GM12878 (cell line): ENCODE measurements around the gene CDCP2. TPM values are rescaled to one million over a fixed set of nuclear protein-coding genes. Genes with fewer than 3 reads are reported as not detected.
"Not testable (repeated sequence)": the region's sequence is repeated elsewhere in the genome, so short reads cannot be mapped to it uniquely, and the experiment has no call there.

ENCODE experiments used
- ATAC-seq: fragments of 200-7000 bp; cut with Tn5 transposase; 3 replicates; pipeline ENCODE4 v1.9.1; 2020; ENCODE audit warnings: mild to moderate bottlenecking, moderate library complexity
- BruUV-seq: library from RNA; stranded (reverse); fragments of 400-500 nt; replicated peaks from 2 replicates; lab custom pipeline; 2021; lab: Mats Ljungman, UMichigan
- CTCF ChIA-PET: fragments of 300-600 bp; sonication (Branson Sonifier 250); formaldehyde crosslinking; extraction: SDS; loops from one replicate; lab custom pipeline; 2021; ENCODE audit warnings: inconsistent platforms; lab: Yijun Ruan, JAX
- POLR2A ChIA-PET: fragments of 350-600 bp; formaldehyde crosslinking; extraction: SDS; loops from one replicate; lab custom pipeline; 2021; ENCODE audit warnings: inconsistent platforms; lab: Charles Lee
- RAD21 ChIA-PET: fragments of 300-600 bp; sonication (Branson Sonifier 250); formaldehyde crosslinking; loops from one replicate; lab custom pipeline; 2023; ENCODE audit warnings: antibody characterized with exemption; ENCODE audit not compliant: unreplicated experiment; lab: Charles Lee
- SMC1A ChIA-PET: fragments of 300-600 bp; sonication (Branson Sonifier 250); formaldehyde crosslinking; loops from one replicate; lab custom pipeline; 2023; ENCODE audit not compliant: unreplicated experiment, uncharacterized antibody; lab: Charles Lee
- DNase-seq: peaks from one replicate; pipeline ENCODE4 v3.0.0-alpha.2; 2011; ENCODE audit warnings: low read depth, low spot score
- FAIRE-seq: peaks from 3 replicates; lab custom pipeline; 2011; peaks lifted over from hg19 to GRCh38; lab: Jason Lieb, UNC
- H2AFZ ChIP-seq: 2 replicates; pipeline ENCODE4 v1.6.0; 2011; ENCODE audit warnings: low read depth, low read length, control low read depth; ENCODE audit not compliant: control insufficient read depth
- H3K27ac ChIP-seq: 2 replicates; pipeline ENCODE4 v1.5.1; 2011; ENCODE audit warnings: control low read depth; ENCODE audit not compliant: control insufficient read depth, insufficient read depth
- H3K27me3 ChIP-seq, 2 experiments: replicated peaks in 1 of 2; 2 replicates each; pipeline versions ENCODE4 v1.6.0 to v1.6.1; 2011; ENCODE audit warnings: low read length in 1 of 2; ENCODE audit not compliant: control insufficient read depth in 2 of 2, insufficient read depth in 2 of 2
- H3K36me3 ChIP-seq, 2 experiments: 2 replicates each; pipeline ENCODE4 v1.5.1; 2011; ENCODE audit warnings: low read length in 1 of 2; ENCODE audit not compliant: control insufficient read depth in 2 of 2, insufficient read depth in 2 of 2
- H3K4me1 ChIP-seq: 2 replicates; pipeline ENCODE4 v1.6.1; 2011; ENCODE audit warnings: mild to moderate bottlenecking, low read length, moderate library complexity, mixed read lengths; ENCODE audit not compliant: control insufficient read depth, insufficient read depth
- H3K4me2 ChIP-seq: 2 replicates; pipeline ENCODE4 v1.6.0; 2011; ENCODE audit warnings: control low read depth; ENCODE audit not compliant: control insufficient read depth, insufficient read depth
- H3K4me3 ChIP-seq: fragments of 200-600 bp; sonication (generic); 2 replicates; pipeline ENCODE4 v1.5.1; 2016
- H3K79me2 ChIP-seq: 2 replicates; pipeline ENCODE4 v1.6.0; 2011; ENCODE audit warnings: low read length; ENCODE audit not compliant: control insufficient read depth, insufficient read depth
- H3K9ac ChIP-seq: 2 replicates; pipeline ENCODE4 v1.8.0; 2011; ENCODE audit warnings: low read length, control low read depth, mixed read lengths; ENCODE audit not compliant: control insufficient read depth, insufficient read depth
- H3K9me3 ChIP-seq: replicated peaks from 3 replicates; pipeline ENCODE4 v1.5.1; 2011; ENCODE audit warnings: mild to moderate bottlenecking, low read length; ENCODE audit not compliant: control insufficient read depth, insufficient read depth
- H4K20me1 ChIP-seq: 2 replicates; pipeline ENCODE4 v1.6.0; 2011; ENCODE audit not compliant: control insufficient read depth, insufficient read depth
- CHD1 ChIP-seq: IDR thresholded peaks from 2 replicates; pipeline ENCODE4 v1.6.1; 2012; ENCODE audit warnings: low read depth, low read length, improper control_type of control experiment
- RELB ChIP-seq: fragments of 450-650 bp; IDR thresholded peaks from 2 replicates; pipeline ENCODE4 v1.6.1; 2017; ENCODE audit warnings: low read depth, mild to moderate bottlenecking, moderate library complexity
- SRF ChIP-seq, 2 experiments: IDR thresholded peaks; 2 replicates each; pipeline ENCODE4 v1.6.1; 2011; ENCODE audit warnings: low read depth in 2 of 2, low read length in 2 of 2, mild to moderate bottlenecking in 1 of 2, moderate library complexity in 1 of 2
- WGBS: methylation state at CpG from one replicate; pipeline ENCODE4 v1.1.6; 2016; ENCODE audit warnings: low lambda C conversion rate; ENCODE audit not compliant: insufficient replicate concordance, insufficient coverage; ENCODE audit errors: missing lambda C conversion rate; 5-methylcytosine and 5-hydroxymethylcytosine counted together
- in situ Hi-C: fragments of 300-500 bp; cut with MboI; formaldehyde crosslinking; loops from 9 replicates; pipeline ENCODE4 v1.14.3; 2018; ENCODE audit warnings: mixed read lengths
- intact Hi-C: fragments of 100-400 bp; cut with micrococcal nuclease; formaldehyde crosslinking; loops from one replicate; pipeline ENCODE4 v1.14.2; 2022; ENCODE audit not compliant: unreplicated experiment
- polyA plus RNA-seq, 11 experiments: library from polyadenylated mRNA; depleted of rRNA in 4 of 11; unstranded in 6 of 11; stranded (reverse) in 5 of 11; fragments of >200 nt; fragmentation: Nextera tagmentation in 4 of 11; fragmentation: Illumina TruSeq in 1 of 11; extraction: Ambion mirVana in 4 of 11; extraction: Trizol in 1 of 11; gene quantifications; 1 replicate in 1 of 11; 2 replicates in 10 of 11; pipeline versions ENCODE4 v1.2.1 to v1.2.3, GENCODE V29; 2011 to 2016; ENCODE audit warnings: inconsistent platforms in 2 of 11, missing spikeins in 2 of 11, low read depth in 1 of 11
- total RNA-seq, 4 experiments: library from RNA; depleted of rRNA in 3 of 4; stranded (reverse); fragments of >200 nt in 3 of 4; fragmentation: Illumina TruSeq in 1 of 4; extraction: Trizol in 1 of 4; gene quantifications; 2 replicates each; pipeline versions ENCODE4 v1.2.1 to v1.2.3, GENCODE V29; 2013 to 2021

CDCP2 gene
- total and polyA plus RNA-seq, 10 of the 15 experiments (the other 5 are each of a cell fraction or from before 2014, with no cell fraction given), result 0.06 TPM; not detected in 9

- DNase-seq (no peak), ATAC-seq (no peak), FAIRE-seq (no peak)
- no peak overlapping the region for H3K4me2 ChIP-seq
- no peak overlapping the region for H3K27ac ChIP-seq
- 84% methylated on average over 8 of the region's 8 CpGs for WGBS
- no peaks in the 10 kb centered on the region for H4K20me1 ChIP-seq
- ChIA-PET POLR2A (no interaction called here), SMC1A (interaction anchor here (0.8 kb wide), 2 partner anchors 14 to 20 kb away, joined by 3 to 4 read pairs; no protein-coding TSS in a partner anchor), CTCF (interaction anchor here (0.7 kb wide), 1 partner anchor 14 kb away, joined by 3 read pairs; no protein-coding TSS in a partner anchor), RAD21 (no interaction called here)
- TF ChIP-seq CHD1 (no peak), SRF (IDR thresholded peaks at IDR 0.05; ENCODE audit: low read depth in 2 of 2, low read length in 2 of 2) (no peak), RELB (no peak)
- H3K4me3 ChIP-seq, result no peak overlapping the region
- no peaks in the 10 kb centered on the region for H3K79me2 ChIP-seq
- BruUV-seq, result no TSS peak
- no peaks in the 10 kb centered on the region for H3K4me1 ChIP-seq
- in situ Hi-C loops, result no loop called here
- H3K9ac ChIP-seq, result no peak overlapping the region
- intact Hi-C loops, result no loop called here
- no peaks in the 10 kb centered on the region for H3K27me3 ChIP-seq
- no peak overlapping the region for H2AFZ ChIP-seq
- peaks cover 3 to 6% of the 10 kb centered on the region in 2 experiments; a peak in 3 of 4 replicates for H3K36me3 ChIP-seq
- no peaks in the 10 kb centered on the region for H3K9me3 ChIP-seq
These were observed 57.1 kb downstream of the CDCP2 start for GRCh38 chr1:54095546-54096226.

GRCh38 chr1:54094730-54095105, 58.1 kb downstream of the CDCP2 start:
- DNase-seq, intact Hi-C loops, H2AFZ ChIP-seq, H3K9me3 ChIP-seq, FAIRE-seq, H3K27me3 ChIP-seq, H3K9ac ChIP-seq, ATAC-seq, H3K4me3 ChIP-seq, H3K79me2 ChIP-seq, in situ Hi-C loops, H3K4me1 ChIP-seq, H3K27ac ChIP-seq, RAD21 ChIA-PET, POLR2A ChIA-PET, H4K20me1 ChIP-seq, BruUV-seq, H3K36me3 ChIP-seq, H3K4me2 ChIP-seq: not testable (repeated sequence)
- SMC1A ChIA-PET, result interaction anchor here (0.8 kb wide), 2 partner anchors 13 to 19 kb away, joined by 3 to 4 read pairs; no protein-coding TSS in a partner anchor
- WGBS, result 64% methylated on average over 1 of the region's 1 CpG
- CTCF ChIA-PET, result interaction anchor here (0.7 to 0.9 kb wide), 2 partner anchors 8 to 13 kb away, joined by 3 read pairs; no protein-coding TSS in a partner anchor
